ENCODE measurements around the gene RFX7.

DNA sequence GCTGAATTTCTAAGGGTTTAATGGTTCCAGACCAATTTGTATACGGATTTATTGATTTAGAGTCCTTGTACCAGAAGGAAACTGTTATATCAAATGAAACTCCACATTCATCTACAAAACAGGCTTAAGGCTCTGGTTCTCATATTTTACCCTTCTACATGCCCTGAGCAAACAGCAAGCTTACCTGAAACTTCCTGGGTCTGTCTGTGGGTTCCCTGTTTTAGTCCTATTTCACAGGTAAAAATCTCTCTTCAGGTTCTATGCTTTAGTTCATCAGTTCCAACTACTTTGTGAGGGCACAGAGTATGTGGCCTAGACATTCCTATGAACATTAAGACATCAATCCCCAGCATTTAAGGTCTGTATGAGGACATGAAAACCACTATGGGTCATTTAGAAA lies 57.7 kb downstream of the RFX7 start:
- TF ChIP-seq EZH2phosphoT487 (IDR thresholded peaks at IDR 0.05; ENCODE audit: borderline replicate concordance, low read length) = no peak
- TF ChIP-seq, protein P1, sequence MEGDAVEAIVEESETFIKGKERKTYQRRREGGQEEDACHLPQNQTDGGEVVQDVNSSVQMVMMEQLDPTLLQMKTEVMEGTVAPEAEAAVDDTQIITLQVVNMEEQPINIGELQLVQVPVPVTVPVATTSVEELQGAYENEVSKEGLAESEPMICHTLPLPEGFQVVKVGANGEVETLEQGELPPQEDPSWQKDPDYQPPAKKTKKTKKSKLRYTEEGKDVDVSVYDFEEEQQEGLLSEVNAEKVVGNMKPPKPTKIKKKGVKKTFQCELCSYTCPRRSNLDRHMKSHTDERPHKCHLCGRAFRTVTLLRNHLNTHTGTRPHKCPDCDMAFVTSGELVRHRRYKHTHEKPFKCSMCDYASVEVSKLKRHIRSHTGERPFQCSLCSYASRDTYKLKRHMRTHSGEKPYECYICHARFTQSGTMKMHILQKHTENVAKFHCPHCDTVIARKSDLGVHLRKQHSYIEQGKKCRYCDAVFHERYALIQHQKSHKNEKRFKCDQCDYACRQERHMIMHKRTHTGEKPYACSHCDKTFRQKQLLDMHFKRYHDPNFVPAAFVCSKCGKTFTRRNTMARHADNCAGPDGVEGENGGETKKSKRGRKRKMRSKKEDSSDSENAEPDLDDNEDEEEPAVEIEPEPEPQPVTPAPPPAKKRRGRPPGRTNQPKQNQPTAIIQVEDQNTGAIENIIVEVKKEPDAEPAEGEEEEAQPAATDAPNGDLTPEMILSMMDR (IDR thresholded peaks at IDR 0.05; ENCODE audit: low read depth, low read length, poor library complexity, severe bottlenecking) = no peak

All from DOHH2 (cell line).